Left hindlimb (tissue), 1 donor: ENCODE measurements around the gene PRR20D.
"Not testable (repeated sequence)": the region's sequence is repeated elsewhere in the genome, so short reads cannot be mapped to it uniquely, and the experiment has no call there.

ENCODE experiments used
- DNase-seq: peaks from one replicate; pipeline ENCODE4 v3.0.0-alpha.2; 2018

PRR20D gene

DNA sequence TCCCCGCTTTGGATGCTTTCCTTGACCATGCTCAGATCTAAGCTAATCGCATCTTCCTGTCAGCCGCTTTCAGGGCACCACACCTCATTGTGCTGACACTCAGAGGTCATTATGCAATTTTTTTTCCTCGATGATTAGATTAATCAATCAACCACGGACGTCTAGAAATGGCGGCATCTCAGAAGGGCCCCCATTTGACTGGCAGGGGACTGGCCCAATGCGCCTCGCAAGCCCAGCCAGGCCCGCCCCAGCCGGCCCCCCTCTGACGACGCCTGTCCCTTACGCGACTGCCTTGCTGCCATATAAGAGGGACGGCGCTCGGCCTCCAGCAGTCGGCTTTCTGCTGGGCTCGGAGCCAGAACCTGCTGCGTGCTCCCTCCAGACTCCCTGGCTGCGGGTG lies at the start of gene PRR20D:
Gene PRR20D (plus strand): TSS at position 301 of the 400 bp plus-strand sequence. CDS start 387 bp downstream, outside the sequence.
- not testable (repeated sequence) for DNase-seq

DNA sequence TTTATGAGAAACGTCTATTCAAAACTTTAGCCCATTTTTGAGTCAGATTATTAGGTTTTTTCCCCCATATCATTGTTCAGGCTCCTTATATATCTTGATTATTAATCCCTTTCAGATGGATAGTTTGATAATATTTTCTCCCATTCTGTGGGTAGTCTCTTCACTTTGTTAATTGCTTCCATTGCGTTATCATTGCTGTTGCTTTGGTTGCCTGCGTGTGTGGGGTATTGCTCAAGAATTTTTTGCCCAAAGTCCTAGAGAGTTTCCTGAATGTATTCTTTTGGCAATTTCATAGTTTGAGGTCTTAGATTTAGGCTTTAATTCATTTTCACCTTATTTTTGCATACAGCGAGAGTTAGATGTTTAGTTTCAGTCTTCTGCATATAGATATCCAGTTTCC lies 45.5 kb upstream of the PRR20D start:
- DNase-seq, result no peak

DNA sequence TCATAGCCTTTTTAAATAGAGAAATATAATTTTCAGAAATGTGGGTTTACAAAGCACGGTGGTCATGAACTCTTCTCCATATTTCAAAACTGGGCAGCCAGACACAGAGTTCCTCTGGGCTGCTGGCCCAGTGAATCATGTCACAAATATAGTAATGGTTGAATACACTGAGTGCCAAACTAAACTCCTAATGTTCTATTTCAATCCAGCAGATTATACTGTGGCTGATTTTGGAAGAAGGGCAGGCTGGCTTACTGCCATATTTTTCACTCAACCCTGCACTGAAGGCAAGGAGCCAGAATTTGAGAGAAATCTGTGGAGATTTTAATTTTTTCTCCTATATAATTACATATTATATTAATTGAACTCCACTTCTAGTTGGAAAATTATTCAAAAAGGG lies 36.8 kb upstream of the PRR20D start:
- peak; percentile 81 for DNase-seq

DNA sequence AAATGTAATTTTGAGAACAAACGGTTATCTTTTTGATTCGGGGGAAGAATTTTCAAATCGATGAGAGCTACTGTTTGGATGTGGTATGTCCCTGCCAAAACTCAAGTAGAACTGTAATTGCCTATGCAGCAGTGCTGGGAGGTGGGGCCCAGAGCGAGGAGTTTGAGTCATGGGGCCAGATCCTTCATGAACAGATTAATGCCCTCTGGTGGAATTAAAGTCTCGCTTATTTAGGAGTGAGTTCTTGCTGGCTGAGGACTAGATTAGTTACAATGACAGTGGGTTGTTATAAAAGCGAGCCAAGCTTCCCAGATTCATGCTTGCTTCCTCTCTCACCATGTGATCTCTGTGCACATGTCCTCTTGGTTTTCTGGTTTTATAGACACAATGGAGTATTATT lies 31.5 kb upstream of the PRR20D start:
- no peak for DNase-seq

DNA sequence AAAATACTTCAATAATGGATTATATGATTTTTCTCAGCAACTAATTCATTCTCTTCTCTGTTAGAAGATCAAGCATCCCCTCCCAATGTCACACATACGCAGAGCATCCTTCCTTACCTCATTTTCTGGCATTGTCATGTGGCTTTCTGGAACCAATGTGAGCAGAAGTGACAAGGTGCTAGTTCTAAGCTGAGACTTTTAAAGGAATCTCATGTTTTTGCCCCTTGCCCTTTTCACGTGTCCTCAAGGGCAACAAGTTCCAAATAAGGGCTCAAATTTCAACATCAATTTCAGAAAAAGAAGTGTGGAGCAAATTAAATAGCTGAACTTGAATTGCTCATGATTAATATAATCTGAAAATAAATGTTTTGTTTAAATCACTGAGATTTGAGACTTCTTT lies 24.3 kb upstream of the PRR20D start:
- no peak for DNase-seq

DNA sequence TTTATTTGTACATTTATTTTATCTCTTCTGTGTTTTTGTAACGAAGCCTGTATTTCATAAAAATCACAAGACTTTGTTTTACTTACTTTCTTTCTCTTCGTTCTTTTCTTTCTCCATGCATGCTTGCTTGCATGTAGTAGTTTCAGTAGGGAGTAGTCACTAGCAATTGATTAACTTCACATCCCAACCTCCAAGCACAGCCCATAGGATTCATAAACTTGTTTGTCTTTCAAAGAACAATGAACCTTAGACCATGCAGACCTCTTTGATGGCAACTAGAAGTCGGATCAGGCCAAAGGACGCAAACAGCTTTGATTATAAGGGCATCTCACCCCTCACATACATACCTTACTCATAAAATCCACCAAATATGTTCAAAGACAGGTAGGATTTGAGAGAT lies 22.8 kb upstream of the PRR20D start:
- no peak for DNase-seq

DNA sequence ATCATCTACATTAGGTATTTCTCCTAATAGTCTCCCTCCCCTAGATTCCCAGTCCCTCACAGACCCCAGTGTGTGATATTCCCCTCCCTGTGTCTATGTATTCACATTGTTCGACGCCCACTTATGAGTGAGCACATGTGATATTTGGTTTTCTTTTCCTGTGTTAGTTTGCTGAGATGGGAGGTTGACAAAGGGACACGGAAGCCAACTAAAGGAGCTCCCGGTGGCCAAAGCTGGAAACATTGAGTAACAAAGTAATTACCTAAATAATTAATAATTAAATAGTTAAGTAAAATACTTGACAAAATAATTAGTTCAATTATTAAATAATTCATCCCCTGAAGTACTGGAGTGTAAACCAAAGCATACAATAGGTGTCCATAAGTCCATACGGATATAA lies 21.4 kb upstream of the PRR20D start:
- DNase-seq, result no peak

DNA sequence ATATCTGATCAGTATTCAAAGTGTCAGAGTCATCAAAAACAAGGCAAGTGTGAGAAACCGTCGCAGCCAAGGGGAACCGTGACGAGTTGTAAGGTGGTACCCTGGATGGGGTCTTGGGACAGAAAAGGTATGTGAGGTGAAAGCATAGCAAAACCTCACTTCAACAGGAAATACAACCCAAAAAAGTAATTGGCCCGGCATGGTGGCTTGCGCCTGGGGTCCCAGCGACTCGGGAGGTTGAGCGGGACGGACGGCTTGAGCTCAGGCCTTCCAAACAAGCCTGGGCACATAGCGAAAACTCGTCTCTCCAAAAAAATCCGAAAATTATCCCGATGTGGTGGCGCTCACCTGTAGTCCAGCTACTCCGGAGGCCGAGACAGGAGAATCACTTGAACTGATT lies 20.7 kb upstream of the PRR20D start:
- DNase-seq, result not testable (repeated sequence)

DNA sequence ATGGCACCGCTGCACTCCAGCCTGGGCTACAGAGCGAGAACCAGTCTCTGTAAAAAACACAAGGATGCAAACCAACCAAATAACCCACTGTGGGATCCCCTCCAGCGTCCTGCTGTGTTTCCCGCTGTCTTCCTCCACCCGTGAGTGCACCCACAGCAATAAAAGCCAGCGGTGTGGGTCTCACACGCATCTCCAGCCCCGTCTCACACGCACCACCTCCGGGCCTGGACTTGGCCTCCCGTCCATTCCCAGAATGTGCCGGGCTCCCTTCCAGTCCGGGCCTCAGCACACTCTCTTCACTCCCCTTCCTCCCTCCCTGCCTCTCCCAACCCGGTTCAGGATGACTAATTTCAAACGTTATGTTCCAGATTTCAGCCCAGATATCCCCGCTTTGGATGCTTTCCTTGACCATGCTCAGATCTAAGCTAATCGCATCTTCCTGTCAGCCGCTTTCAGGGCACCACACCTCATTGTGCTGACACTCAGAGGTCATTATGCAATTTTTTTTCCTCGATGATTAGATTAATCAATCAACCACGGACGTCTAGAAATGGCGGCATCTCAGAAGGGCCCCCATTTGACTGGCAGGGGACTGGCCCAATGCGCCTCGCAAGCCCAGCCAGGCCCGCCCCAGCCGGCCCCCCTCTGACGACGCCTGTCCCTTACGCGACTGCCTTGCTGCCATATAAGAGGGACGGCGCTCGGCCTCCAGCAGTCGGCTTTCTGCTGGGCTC lies 20.0 kb upstream of the PRR20D start, which contains the start of gene PRR20A:
Gene PRR20A (plus strand): TSS at position 684 of the 734 bp plus-strand sequence. CDS start 387 bp downstream, outside the sequence.
- DNase-seq, result not testable (repeated sequence)

DNA sequence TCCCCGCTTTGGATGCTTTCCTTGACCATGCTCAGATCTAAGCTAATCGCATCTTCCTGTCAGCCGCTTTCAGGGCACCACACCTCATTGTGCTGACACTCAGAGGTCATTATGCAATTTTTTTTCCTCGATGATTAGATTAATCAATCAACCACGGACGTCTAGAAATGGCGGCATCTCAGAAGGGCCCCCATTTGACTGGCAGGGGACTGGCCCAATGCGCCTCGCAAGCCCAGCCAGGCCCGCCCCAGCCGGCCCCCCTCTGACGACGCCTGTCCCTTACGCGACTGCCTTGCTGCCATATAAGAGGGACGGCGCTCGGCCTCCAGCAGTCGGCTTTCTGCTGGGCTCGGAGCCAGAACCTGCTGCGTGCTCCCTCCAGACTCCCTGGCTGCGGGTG lies 13.2 kb upstream of the PRR20D start, which contains the start of gene PRR20B:
Gene PRR20B (plus strand): TSS at position 301 of the 400 bp plus-strand sequence. CDS start 387 bp downstream, outside the sequence.
- DNase-seq, result not testable (repeated sequence)

DNA sequence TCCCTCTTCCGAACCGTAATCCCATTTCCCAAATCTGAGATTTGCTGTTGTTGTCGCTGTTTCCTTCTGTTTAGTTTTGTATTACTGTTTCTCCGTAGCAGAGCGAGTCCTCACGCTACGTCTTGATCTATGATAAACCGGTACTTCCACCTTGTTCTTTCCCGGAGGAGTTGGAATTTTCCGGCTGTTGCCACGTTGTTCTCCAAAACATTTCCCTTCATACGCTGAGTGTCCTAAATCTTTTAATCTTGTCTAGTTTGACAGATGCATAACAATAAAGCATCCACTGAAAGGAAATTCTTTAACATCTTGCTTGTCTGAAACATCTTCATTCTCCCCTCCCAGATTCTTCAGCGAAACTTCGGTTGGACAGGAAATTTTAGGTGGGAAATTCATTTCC lies 12.3 kb upstream of the PRR20D start:
- DNase-seq, result not testable (repeated sequence)

DNA sequence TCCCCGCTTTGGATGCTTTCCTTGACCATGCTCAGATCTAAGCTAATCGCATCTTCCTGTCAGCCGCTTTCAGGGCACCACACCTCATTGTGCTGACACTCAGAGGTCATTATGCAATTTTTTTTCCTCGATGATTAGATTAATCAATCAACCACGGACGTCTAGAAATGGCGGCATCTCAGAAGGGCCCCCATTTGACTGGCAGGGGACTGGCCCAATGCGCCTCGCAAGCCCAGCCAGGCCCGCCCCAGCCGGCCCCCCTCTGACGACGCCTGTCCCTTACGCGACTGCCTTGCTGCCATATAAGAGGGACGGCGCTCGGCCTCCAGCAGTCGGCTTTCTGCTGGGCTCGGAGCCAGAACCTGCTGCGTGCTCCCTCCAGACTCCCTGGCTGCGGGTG lies 6.7 kb upstream of the PRR20D start, which contains the start of gene PRR20C:
Gene PRR20C (plus strand): TSS at position 301 of the 400 bp plus-strand sequence. CDS start 387 bp downstream, outside the sequence.
- DNase-seq, result not testable (repeated sequence)

DNA sequence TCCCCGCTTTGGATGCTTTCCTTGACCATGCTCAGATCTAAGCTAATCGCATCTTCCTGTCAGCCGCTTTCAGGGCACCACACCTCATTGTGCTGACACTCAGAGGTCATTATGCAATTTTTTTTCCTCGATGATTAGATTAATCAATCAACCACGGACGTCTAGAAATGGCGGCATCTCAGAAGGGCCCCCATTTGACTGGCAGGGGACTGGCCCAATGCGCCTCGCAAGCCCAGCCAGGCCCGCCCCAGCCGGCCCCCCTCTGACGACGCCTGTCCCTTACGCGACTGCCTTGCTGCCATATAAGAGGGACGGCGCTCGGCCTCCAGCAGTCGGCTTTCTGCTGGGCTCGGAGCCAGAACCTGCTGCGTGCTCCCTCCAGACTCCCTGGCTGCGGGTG lies 6.5 kb downstream of the PRR20D start, which contains the start of gene PRR20E:
Gene PRR20E (plus strand): TSS at position 301 of the 400 bp plus-strand sequence. CDS start 387 bp downstream, outside the sequence.
- DNase-seq, result not testable (repeated sequence)

DNA sequence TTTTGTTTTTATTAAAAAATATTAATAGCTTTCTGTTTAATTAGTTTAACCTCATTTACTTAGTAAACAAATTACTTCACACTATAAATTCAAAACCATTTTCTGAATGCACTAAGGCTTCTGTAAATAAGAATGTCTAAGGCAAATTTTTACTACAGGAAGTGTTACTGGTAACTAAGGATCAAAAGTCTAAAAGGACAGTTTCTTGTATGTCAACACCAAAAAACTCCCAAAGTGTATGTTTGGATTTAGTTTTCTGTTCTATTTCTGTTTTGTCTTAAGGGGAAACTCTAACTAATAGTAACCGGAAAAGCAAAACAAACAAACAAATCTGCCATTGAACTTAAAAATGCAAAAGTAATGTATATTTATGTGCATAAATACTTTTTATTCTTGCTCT lies 31.2 kb downstream of the PRR20D start:
- DNase-seq, result no peak

DNA sequence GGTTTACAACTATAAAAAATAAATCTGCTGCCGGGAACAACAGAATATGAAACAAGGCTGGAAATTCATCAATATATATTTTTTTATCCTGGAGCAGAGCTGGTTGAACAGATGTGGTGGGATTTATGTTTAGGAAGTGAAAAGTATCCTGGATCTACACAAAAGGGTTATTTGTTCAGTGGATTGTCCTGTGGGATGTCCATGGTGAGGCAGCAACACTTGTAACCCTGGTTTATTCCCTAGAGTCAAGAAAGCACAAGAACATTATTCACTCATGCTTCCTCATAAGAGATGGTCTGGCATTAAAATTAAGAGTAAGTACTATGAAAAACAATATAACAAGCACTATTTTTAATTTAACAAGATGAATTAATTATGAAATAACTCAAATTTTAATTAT lies 52.6 kb downstream of the PRR20D start:
- DNase-seq, result no peak
